Amygdala (tissue), 56 donors: ENCODE data around the gene CMTM6.
A peak's percentile ranks its signal among the peaks of the same experiment; 100 is the strongest.
"Not testable (repeated sequence)": the region's sequence is repeated elsewhere in the genome, so short reads cannot be mapped to it uniquely, and the experiment has no call there.

Source experiments
- DNase-seq, 56 donors: peaks; one replicate each; lab custom pipeline; 2025; lab: John Stamatoyannopoulos, UW

The CMTM6 gene

GRCh38 chr3:32470362-32470761 lies 32.3 kb downstream of the CMTM6 start:
- DNase-seq, result no peak

DNA sequence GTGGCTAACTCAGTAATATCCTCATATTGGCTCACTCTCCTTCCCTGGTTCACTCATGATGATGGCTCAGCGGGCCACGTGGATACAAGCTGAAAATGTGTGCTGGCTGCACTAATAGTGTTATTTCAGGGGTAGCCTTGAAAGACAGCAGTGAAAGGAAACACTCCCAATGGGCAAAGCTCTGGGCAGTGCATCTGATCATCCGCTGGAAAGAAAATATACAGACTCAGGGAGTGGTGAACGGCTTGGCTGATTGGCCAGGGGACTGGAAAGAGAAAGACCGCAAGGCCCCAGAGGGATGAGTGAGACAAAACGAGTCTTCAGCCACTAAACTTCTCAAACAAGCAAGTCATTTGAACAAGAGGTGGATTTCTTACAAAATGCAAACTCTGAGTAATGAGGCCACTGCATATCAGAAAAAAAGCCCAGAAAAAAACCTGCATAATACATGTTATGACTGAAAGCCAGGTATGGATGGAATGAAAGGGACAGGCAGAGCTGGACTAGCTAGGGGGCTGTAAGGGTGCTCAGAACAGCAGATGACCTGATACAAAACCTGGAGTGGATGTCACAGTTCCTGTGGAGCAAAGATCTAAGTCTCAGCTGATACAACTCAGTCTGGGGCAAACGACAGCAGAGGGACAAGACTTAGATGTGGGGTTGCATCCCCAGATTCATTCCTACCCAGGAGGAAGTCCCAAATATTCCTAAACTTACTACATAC lies 33.3 kb downstream of the CMTM6 start:
- DNase-seq, result no peak

GRCh38 chr3:32467333-32468070 lies 35.1 kb downstream of the CMTM6 start:
- peak in 39 of 56 donors; percentile 6 to 73 (median 37) for DNase-seq

GRCh38 chr3:32466808-32467207 lies 35.8 kb downstream of the CMTM6 start:
- DNase-seq, result not testable (repeated sequence)

- not testable (repeated sequence) for DNase-seq
Measured at GRCh38 chr3:32464726-32465125, 37.9 kb downstream of the CMTM6 start.

DNA sequence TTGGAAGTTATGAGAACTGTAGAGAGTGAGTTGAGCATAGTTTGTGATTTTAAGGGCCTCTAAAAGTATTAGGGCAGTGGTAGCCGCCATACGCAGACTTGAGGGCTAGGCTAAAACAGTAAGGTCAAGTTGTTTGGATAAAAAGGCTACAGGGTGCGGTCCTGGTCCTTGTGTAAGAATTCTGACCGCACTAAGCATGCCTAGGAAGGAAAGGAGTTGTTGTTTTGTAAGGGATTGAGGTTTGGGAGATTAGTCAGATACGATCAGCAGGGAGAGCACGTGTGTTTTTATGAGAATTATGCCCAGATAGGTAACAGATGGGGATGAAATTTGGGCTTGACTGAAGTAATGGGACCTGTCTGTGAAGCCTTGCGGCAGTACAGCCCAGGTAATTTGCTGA lies 39.2 kb downstream of the CMTM6 start:
- not testable (repeated sequence) for DNase-seq

- DNase-seq, result not testable (repeated sequence)
Measured at GRCh38 chr3:32462191-32462986, 40.3 kb downstream of the CMTM6 start.

GRCh38 chr3:32460817-32461496 lies 41.7 kb downstream of the CMTM6 start:
- not testable (repeated sequence) for DNase-seq

- no peak for DNase-seq
Measured at GRCh38 chr3:32460031-32460749, 42.5 kb downstream of the CMTM6 start.

DNA sequence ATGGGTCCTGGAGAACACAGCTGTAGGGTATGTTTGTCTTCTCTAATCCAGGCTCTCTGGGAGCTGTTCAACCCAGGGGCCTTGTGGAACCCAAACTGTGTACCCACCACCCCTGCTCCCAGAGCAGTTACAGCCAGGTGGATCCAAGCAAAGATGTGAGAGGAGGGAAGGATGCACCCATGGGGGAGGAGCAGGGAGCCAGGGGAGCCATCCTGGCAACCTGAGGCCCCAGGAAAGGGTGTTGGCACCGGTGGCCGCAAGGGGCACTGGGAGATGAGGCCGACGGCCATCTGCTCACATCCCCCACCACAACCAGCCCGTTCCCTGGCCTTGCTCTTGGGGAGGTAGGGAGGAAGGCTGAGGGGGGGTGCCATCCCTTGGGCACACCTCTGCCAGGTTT lies 43.2 kb downstream of the CMTM6 start:
- DNase-seq, result no peak

DNA sequence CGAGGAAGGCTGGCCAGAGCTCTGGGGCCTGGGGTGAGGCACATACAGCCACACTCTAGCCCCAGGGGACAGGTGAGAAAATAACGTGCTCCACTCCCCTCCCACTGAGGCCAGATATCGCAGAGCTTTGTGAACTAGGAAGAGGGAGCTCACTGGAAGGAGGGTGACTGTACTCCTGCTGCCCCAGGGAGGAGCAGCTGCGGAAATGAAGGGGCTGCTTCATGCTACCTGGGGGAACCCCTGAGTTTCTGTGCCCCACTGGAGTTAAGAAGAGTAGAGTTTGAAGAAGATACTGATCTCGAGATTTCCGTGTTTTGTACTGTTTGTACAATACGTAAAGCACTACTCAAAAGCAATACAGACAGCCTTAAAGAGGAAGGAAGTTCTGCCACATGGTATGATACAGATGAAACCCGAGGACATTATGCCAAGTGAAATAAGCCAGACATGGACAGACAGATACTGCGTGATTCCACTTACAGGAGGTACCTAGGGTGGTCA lies 44.6 kb downstream of the CMTM6 start:
- DNase-seq, result no peak

- DNase-seq, result no peak
Measured at GRCh38 chr3:32456429-32457130, 46.1 kb downstream of the CMTM6 start.

DNA sequence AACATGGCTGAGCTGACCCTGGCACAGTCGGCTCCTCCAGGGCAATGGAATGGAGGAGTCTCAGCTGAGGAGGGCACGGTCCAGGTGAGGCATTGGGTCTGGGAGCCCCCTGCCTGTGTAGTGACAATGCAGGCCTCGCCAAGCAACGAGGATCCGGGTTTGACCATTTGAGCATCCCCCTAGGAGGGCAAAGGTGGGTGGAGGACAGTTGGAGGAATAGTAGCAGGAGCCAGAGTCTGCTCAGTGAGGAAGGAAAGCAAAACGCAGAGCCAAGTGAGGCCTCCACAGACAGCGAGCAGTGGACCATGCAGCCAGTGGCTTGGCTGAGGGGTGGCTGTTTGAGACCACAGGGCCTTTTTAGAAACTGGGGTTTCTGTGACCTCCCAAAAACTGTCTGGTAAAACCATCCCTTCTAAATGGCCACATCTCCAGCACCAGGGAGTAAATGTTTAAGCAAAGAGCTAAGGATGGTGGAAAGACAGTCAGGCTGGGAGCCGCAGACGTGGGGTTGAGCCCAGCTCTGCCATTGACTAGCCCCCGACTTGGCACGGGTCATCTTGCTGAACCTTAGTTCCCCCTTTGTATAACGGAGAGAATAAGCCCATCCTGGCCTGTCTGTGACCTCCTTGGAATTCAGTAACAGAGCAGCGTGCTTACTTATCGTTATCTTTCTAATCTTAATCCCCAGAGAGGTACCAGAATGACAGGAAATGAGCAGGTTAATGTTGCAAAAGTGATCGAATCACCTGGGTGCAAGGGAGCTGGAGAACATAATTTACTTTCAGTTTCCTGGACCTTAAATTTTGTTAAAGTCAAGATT lies 46.8 kb downstream of the CMTM6 start:
- no peak for DNase-seq

- no peak for DNase-seq
Measured at GRCh38 chr3:32454731-32455608, 47.7 kb downstream of the CMTM6 start.

GRCh38 chr3:32454111-32454510 lies 48.5 kb downstream of the CMTM6 start:
- no peak for DNase-seq

DNA sequence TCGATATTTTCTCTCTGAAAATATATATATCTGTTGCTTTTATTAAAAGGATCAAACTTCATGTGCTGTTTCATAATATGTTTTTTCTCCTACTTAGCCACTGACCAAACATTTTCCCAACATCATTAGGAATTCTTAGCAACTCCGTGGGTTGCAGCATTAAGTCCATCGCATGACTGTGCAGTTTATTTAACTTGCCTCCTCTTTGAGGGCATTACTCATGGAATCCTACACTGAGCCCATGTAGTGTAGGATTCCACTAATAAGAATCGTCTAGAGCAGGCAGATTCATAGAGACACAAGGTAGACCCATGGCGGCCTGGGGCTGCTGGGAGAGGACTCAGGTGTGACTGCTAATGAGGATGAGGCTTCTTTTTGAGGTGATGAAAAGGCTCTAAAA lies 49.3 kb downstream of the CMTM6 start:
- DNase-seq, result no peak

DNA sequence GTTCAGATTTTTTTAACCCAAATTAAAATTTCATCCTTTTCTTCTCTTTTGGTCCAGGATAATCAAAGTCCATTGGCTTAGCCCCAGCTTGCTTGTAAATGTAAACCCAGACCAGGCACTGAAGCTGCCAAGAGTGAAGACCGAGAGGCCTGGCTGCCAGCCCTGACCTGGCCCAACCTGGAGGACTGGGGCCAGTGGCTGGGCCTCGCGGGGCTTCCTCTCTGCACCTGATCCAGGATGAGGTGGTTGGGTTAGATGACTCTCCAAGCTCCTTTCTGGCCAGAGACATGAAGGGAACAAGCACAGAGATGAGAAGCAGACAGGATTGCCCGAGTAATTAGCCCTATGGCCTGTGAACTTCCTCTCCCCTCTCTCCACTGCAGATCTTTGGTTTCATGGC lies 50.6 kb downstream of the CMTM6 start:
- DNase-seq, result no peak
